Measurements from ENCODE around the gene PSAPL1. TPM values are rescaled to one million over a fixed set of nuclear protein-coding genes. Genes with fewer than 3 reads are reported as not detected.

The PSAPL1 gene
- total RNA-seq, 1 donor from 2014 or later = not detected

DNA sequence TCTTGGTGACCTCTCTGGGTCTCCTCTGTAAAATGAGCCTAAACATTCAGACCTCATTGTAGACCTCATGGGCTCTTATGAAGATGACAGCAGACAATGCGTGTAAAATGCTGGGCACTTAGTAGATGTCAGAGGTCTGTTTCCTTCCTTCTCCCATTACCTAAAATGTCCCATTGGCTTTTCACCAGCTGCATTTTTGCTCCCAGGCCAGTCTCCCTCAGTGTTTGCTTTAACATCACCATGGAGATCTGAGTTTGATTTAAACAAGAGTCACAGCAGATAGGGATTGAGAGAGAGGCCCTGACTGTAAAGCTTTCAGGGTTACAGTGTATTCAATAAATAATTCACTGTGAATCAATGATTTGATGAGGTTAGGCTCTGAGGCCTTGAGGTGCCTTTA, 24.3 kb downstream of the PSAPL1 start:
- peaks cover 5% of the 10 kb centered on the region for H3K27me3 ChIP-seq (ENCODE audit: control insufficient read depth, insufficient read depth, low read length)
- no peaks in the 10 kb centered on the region for H3K36me3 ChIP-seq (ENCODE audit: control insufficient read depth, insufficient read depth, low read length)
- DNase-seq (ENCODE audit: low read depth) = no peak
- TF ChIP-seq, protein P1, sequence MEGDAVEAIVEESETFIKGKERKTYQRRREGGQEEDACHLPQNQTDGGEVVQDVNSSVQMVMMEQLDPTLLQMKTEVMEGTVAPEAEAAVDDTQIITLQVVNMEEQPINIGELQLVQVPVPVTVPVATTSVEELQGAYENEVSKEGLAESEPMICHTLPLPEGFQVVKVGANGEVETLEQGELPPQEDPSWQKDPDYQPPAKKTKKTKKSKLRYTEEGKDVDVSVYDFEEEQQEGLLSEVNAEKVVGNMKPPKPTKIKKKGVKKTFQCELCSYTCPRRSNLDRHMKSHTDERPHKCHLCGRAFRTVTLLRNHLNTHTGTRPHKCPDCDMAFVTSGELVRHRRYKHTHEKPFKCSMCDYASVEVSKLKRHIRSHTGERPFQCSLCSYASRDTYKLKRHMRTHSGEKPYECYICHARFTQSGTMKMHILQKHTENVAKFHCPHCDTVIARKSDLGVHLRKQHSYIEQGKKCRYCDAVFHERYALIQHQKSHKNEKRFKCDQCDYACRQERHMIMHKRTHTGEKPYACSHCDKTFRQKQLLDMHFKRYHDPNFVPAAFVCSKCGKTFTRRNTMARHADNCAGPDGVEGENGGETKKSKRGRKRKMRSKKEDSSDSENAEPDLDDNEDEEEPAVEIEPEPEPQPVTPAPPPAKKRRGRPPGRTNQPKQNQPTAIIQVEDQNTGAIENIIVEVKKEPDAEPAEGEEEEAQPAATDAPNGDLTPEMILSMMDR (IDR thresholded peaks at IDR 0.05; ENCODE audit: insufficient read depth, low read length, poor library complexity, severe bottlenecking) = no peak
- H3K4me3 ChIP-seq (ENCODE audit: low read depth, low read length) = no peak overlapping the region

DNA sequence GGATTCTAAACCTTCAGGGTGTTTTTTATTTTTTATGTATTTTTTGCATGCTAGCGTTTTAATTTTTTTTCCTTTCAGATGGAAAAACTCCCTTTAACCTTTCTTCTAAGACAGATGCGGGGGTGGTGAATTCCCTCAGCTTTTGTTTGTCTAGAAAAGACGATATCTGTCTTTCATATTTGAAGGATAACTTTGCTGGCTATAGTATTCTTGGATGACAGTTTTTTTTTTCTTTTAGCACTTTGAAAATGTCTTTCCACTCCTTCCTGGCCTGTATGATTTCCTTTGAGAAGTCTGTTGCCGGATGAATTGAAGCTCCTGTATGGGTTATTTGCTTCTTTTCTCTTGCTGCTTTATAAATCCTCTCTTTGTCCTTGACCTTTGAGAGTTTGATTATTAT, 26.6 kb downstream of the PSAPL1 start:
- Histone ChIP-seq H3K4me3 (ENCODE audit: low read depth, low read length) (no peak overlapping the region), H3K27me3 (ENCODE audit: control insufficient read depth, insufficient read depth, low read length) (peaks cover 5% of the 10 kb centered on the region), H3K36me3 (ENCODE audit: control insufficient read depth, insufficient read depth, low read length) (no peaks in the 10 kb centered on the region)
- DNase-seq (ENCODE audit: low read depth) = no peak
- TF ChIP-seq, protein P1 (IDR thresholded peaks at IDR 0.05; ENCODE audit: insufficient read depth, low read length, poor library complexity, severe bottlenecking) = no peak

DNA sequence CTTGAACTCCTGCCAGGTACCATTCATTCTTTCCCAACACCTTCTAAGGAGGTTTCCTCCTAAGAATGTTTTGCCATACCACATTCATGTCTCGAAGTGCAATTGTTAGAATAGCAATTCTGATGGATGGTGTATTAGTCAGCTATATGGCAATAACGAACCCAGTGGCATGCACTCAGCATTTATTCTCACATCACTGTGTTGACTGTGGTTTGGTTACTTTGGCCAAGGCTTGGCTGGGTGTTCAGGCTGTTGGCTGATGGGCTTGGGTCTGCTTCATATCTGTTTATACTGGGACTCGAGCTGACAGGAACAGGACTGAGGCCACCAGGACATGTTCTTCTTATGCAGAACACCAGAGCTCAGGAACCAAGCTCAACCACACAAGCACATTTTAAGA, 31.7 kb downstream of the PSAPL1 start:
- TF ChIP-seq, protein P1 (IDR thresholded peaks at IDR 0.05; ENCODE audit: insufficient read depth, low read length, poor library complexity, severe bottlenecking) = no peak
- no peak overlapping the region for H3K4me3 ChIP-seq (ENCODE audit: low read depth, low read length)
- no peak for DNase-seq (ENCODE audit: low read depth)
- no peaks in the 10 kb centered on the region for H3K27me3 ChIP-seq (ENCODE audit: control insufficient read depth, insufficient read depth, low read length)
- no peaks in the 10 kb centered on the region for H3K36me3 ChIP-seq (ENCODE audit: control insufficient read depth, insufficient read depth, low read length)

DNA sequence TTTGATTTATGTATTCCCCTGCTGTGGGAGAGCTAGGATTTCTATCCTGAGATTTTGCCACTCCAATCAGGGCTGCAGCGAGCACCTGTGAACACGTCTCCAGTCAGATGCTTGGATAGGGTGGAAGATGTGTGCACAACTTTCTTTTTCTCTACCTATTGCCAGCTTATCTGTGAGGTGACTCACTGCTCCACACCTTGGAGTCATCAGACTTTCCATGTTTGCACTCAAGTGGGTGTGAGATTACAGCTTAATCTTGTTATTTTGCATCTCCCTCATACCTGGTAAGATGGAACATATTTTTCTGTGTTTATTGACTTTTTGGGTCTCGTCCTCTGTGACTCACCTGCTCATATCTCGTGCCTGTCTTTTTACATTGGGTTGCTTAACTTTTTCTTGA, 32.2 kb downstream of the PSAPL1 start:
- no peak for DNase-seq (ENCODE audit: low read depth)
- Histone ChIP-seq H3K4me3 (ENCODE audit: low read depth, low read length) (no peak overlapping the region), H3K27me3 (ENCODE audit: control insufficient read depth, insufficient read depth, low read length) (no peaks in the 10 kb centered on the region), H3K36me3 (ENCODE audit: control insufficient read depth, insufficient read depth, low read length) (no peaks in the 10 kb centered on the region)
- TF ChIP-seq, protein P1 (IDR thresholded peaks at IDR 0.05; ENCODE audit: insufficient read depth, low read length, poor library complexity, severe bottlenecking) = no peak

DNA sequence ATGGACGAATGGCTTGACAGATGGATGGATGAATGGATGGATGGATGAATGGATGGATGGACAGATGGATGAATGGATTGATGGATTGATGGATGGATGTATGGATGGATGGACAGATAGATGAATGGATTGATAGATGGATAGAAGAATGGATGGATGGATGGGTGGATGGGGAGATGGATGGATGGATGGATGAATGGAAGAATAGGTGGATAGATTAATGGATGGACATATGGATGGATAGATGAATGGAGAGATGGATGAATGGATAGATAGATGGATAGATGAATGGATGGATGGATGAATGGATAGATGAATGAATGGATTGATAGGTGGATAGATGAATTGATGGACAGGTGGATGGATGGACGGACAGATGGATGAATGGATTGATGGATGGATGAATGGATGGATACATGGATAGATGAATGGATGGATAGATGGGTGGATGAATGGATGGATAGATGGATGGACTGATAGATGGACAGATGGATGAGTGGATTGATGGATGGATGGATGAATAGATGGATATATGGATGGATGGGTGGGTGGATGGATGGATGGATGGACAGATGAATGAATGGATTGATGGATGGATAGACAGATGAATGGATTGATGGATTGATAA, 33.9 kb downstream of the PSAPL1 start:
- Histone ChIP-seq H3K4me3 (ENCODE audit: low read depth, low read length) (no peak overlapping the region), H3K27me3 (ENCODE audit: control insufficient read depth, insufficient read depth, low read length) (no peaks in the 10 kb centered on the region), H3K36me3 (ENCODE audit: control insufficient read depth, insufficient read depth, low read length) (no peaks in the 10 kb centered on the region)
- DNase-seq (ENCODE audit: low read depth) = no peak
- TF ChIP-seq, protein P1 (IDR thresholded peaks at IDR 0.05; ENCODE audit: insufficient read depth, low read length, poor library complexity, severe bottlenecking) = no peak
